Naive thymus-derived CD4-positive, alpha-beta T cell (primary cell): ENCODE data around the gene ARHGAP23. TPM values are rescaled to one million over a fixed set of nuclear protein-coding genes. Genes with fewer than 3 reads are reported as not detected.

Source experiments
- ATAC-seq: fragments of 150-1000 bp; cut with Tn5 transposase; 2 replicates; pipeline ENCODE4 v1.10.0; 2021; ENCODE audit warnings: mild to moderate bottlenecking, moderate library complexity
- CTCF ChIA-PET: fragments of 350-600 bp; sonication (Branson Sonifier 250); formaldehyde crosslinking; loops from one replicate; lab custom pipeline; 2021; ENCODE audit warnings: antibody characterized with exemption; lab: Charles Lee
- POLR2A ChIA-PET: fragments of 350-600 bp; sonication (Branson Sonifier 250); formaldehyde crosslinking; loops from one replicate; lab custom pipeline; 2021; ENCODE audit warnings: antibody characterized with exemption, inconsistent platforms; lab: Charles Lee
- DNase-seq, 9 donors: peaks; one replicate each; pipeline versions ENCODE4 v3.0.0 to v3.0.0-alpha.2; 2020 to 2022; ENCODE audit warnings: mixed read lengths in 1 of 9
- H3K27ac ChIP-seq: one replicate; pipeline ENCODE4 v1.7.0; 2013; ENCODE audit warnings: mild to moderate bottlenecking, low read depth, low read length, moderate library complexity
- H3K27me3 ChIP-seq, 2 donors: one replicate each; pipeline ENCODE4 v1.7.0; 2013; ENCODE audit warnings: low read length in 2 of 2, mild to moderate bottlenecking in 2 of 2, moderate library complexity in 2 of 2; ENCODE audit not compliant: control insufficient read depth in 2 of 2, insufficient read depth in 2 of 2
- H3K36me3 ChIP-seq, 3 experiments: 1 replicate in 2 of 3; 2 replicates in 1 of 3; pipeline ENCODE4 v1.7.0; 2013; ENCODE audit warnings: low read length in 3 of 3, mild to moderate bottlenecking in 3 of 3, moderate library complexity in 1 of 3; ENCODE audit not compliant: insufficient read depth in 3 of 3, control insufficient read depth in 2 of 3
- H3K4me1 ChIP-seq, 2 donors: one replicate each; pipeline ENCODE4 v1.7.0; 2013; ENCODE audit warnings: low read length in 2 of 2, mild to moderate bottlenecking in 2 of 2, moderate library complexity in 1 of 2; ENCODE audit not compliant: control insufficient read depth in 2 of 2, insufficient read depth in 2 of 2
- H3K4me3 ChIP-seq: 2 replicates; pipeline ENCODE4 v1.7.0; 2013; ENCODE audit warnings: mild to moderate bottlenecking, low read length
- H3K9me3 ChIP-seq, 3 experiments: 1 replicate in 2 of 3; 2 replicates in 1 of 3; pipeline ENCODE4 v1.7.0; 2013; ENCODE audit warnings: low read length in 3 of 3; ENCODE audit not compliant: control insufficient read depth in 2 of 3
- H3K27ac Mint-ChIP-seq, 9 donors: one replicate each; pipeline ENCODE4 v1.8.0; 2020 to 2022; ENCODE audit warnings: mixed read lengths in 9 of 9, mild to moderate bottlenecking in 8 of 9, moderate library complexity in 5 of 9, inconsistent platforms in 2 of 9
- H3K27me3 Mint-ChIP-seq, 5 donors: one replicate each; pipeline ENCODE4 v1.8.0; 2021 to 2022; ENCODE audit warnings: mixed read lengths in 5 of 5, mild to moderate bottlenecking in 1 of 5
- H3K36me3 Mint-ChIP-seq, 5 donors: one replicate each; pipeline ENCODE4 v1.8.0; 2020 to 2022; ENCODE audit warnings: mixed read lengths in 5 of 5, mild to moderate bottlenecking in 3 of 5, inconsistent platforms in 1 of 5
- H3K4me1 Mint-ChIP-seq, 7 donors: one replicate each; pipeline ENCODE4 v1.8.0; 2020 to 2022; ENCODE audit warnings: mixed read lengths in 7 of 7, mild to moderate bottlenecking in 3 of 7, inconsistent platforms in 1 of 7
- H3K4me3 Mint-ChIP-seq, 10 donors: one replicate each; pipeline ENCODE4 v1.8.0; 2020 to 2022; ENCODE audit warnings: mild to moderate bottlenecking in 10 of 10, mixed read lengths in 10 of 10, moderate library complexity in 6 of 10, inconsistent platforms in 2 of 10
- H3K9me3 Mint-ChIP-seq, 11 donors: one replicate each; pipeline ENCODE4 v1.8.0; 2020 to 2022; ENCODE audit warnings: mixed read lengths in 11 of 11, mild to moderate bottlenecking in 4 of 11, inconsistent platforms in 1 of 11, moderate library complexity in 1 of 11
- intact Hi-C, 2 donors: fragments of 100-400 bp; cut with micrococcal nuclease; formaldehyde crosslinking; loops; one replicate each; pipeline ENCODE4 v1.15.1; 2023
- polyA plus RNA-seq, 2 donors: library from polyadenylated mRNA; unstranded; fragments of 300-500 nt; fragmentation: Illumina TruSeq; gene quantifications; one replicate each; pipeline ENCODE4 v1.2.3, GENCODE V29; 2021
- total RNA-seq, 6 experiments: library from RNA in 5 of 6; stranded (reverse) in 5 of 6; gene quantifications; 1 replicate in 5 of 6; 2 replicates in 1 of 6; pipeline ENCODE4 v1.2.3 and lab custom pipeline; 2021 to 2026

Gene ARHGAP23
- total and polyA plus RNA-seq, 7 experiments from 2014 or later: 0.24 to 1.3 (median 0.34) TPM; not detected in 4

- no peaks in the 10 kb centered on the region for H3K9me3 ChIP-seq
- peak overlapping the region in 8 of 10 donors; percentile 6 to 74 (median 50) for H3K4me3 Mint-ChIP-seq
- no peak overlapping the region for H3K27ac Mint-ChIP-seq
- no peaks in the 10 kb centered on the region for H3K36me3 ChIP-seq
- H3K36me3 Mint-ChIP-seq: no peaks in the 10 kb centered on the region
- intact Hi-C loops: no loop called here
- H3K27me3 ChIP-seq: peaks cover 2% of the 10 kb centered on the region in 2 donors
- no peak for DNase-seq
- H3K27ac ChIP-seq: no peak overlapping the region
- ATAC-seq: no peak
- no peak overlapping the region for H3K4me3 ChIP-seq
- H3K9me3 Mint-ChIP-seq: no peaks in the 10 kb centered on the region
- H3K4me1 ChIP-seq: no peaks in the 10 kb centered on the region
- H3K27me3 Mint-ChIP-seq: peaks cover 34 to 62% (median 58%) of the 10 kb centered on the region in 5 donors
- ChIA-PET POLR2A (no interaction called here), CTCF (interaction anchor here (0.5 to 1.0 kb wide), 3 partner anchors 71 to 1915 kb away, joined by 3 to 5 read pairs (median 4); no protein-coding TSS in a partner anchor)
- H3K4me1 Mint-ChIP-seq: peaks cover 0 to 18% (median 3%) of the 10 kb centered on the region in 7 donors
Measured at GRCh38 chr17:38419508-38419981, 8.7 kb upstream of the ARHGAP23 start.

- Histone ChIP-seq H3K27ac (no peak overlapping the region), H3K4me1 (no peaks in the 10 kb centered on the region), H3K4me3 (no peak overlapping the region), H3K9me3 (no peaks in the 10 kb centered on the region), H3K36me3 (no peaks in the 10 kb centered on the region), H3K27me3 (peaks cover 2% of the 10 kb centered on the region in 2 donors)
- CTCF ChIA-PET: no interaction called here
- Mint-ChIP-seq H3K4me3 (peak overlapping the region in 1 of 10 donors; percentile 16), H3K27me3 (peaks cover 35 to 71% (median 67%) of the 10 kb centered on the region in 5 donors), H3K36me3 (no peaks in the 10 kb centered on the region), H3K9me3 (no peaks in the 10 kb centered on the region), H3K27ac (no peak overlapping the region), H3K4me1 (peaks cover 0 to 17% (median 5%) of the 10 kb centered on the region in 7 donors)
- intact Hi-C loops: no loop called here
- POLR2A ChIA-PET: no interaction called here
- no peak for ATAC-seq
- no peak for DNase-seq
Measured at GRCh38 chr17:38420518-38420917, 7.7 kb upstream of the ARHGAP23 start.

- Mint-ChIP-seq H3K9me3 (no peaks in the 10 kb centered on the region), H3K27ac (no peak overlapping the region), H3K4me1 (peaks cover 0 to 17% (median 5%) of the 10 kb centered on the region in 7 donors), H3K4me3 (no peak overlapping the region), H3K27me3 (peaks cover 35 to 72% (median 69%) of the 10 kb centered on the region in 5 donors), H3K36me3 (no peaks in the 10 kb centered on the region)
- ChIA-PET POLR2A (no interaction called here), CTCF (interaction anchor here (1.1 kb wide), 1 partner anchor 101 kb away, joined by 3 read pairs; no protein-coding TSS in a partner anchor)
- Histone ChIP-seq H3K27me3 (peaks cover 2 to 7% of the 10 kb centered on the region in 2 donors), H3K4me3 (no peak overlapping the region), H3K4me1 (no peaks in the 10 kb centered on the region), H3K36me3 (no peaks in the 10 kb centered on the region), H3K27ac (no peak overlapping the region), H3K9me3 (no peaks in the 10 kb centered on the region)
- no peak for ATAC-seq
- no peak for DNase-seq
- intact Hi-C loops: no loop called here
Measured at GRCh38 chr17:38421171-38421841, 7.0 kb upstream of the ARHGAP23 start.

- Mint-ChIP-seq H3K4me3 (no peak overlapping the region), H3K9me3 (no peaks in the 10 kb centered on the region), H3K36me3 (no peaks in the 10 kb centered on the region), H3K27ac (no peak overlapping the region), H3K27me3 (peaks cover 34 to 69% (median 61%) of the 10 kb centered on the region in 5 donors), H3K4me1 (peaks cover 0 to 20% (median 6%) of the 10 kb centered on the region in 7 donors)
- Histone ChIP-seq H3K4me3 (no peak overlapping the region), H3K36me3 (no peaks in the 10 kb centered on the region), H3K4me1 (peaks cover 0 to under 1% of the 10 kb centered on the region in 2 donors), H3K9me3 (no peaks in the 10 kb centered on the region), H3K27ac (no peak overlapping the region), H3K27me3 (peaks cover 2 to 8% of the 10 kb centered on the region in 2 donors)
- ChIA-PET CTCF (interaction anchor here (0.6 to 2.3 kb wide), 3 partner anchors 21 to 102 kb away, joined by 3 to 6 read pairs (median 3); no protein-coding TSS in a partner anchor), POLR2A (interaction anchor here (0.5 kb wide), 1 partner anchor 76 kb away, joined by 4 read pairs; no protein-coding TSS in a partner anchor)
- DNase-seq: no peak
- ATAC-seq: no peak
- intact Hi-C loops: loop anchor here in 1 of 2 donors (2.0 kb wide), 1 partner anchor 71 kb away; no protein-coding TSS in a partner anchor
Measured at GRCh38 chr17:38421871-38422827, 6.1 kb upstream of the ARHGAP23 start.

- peaks cover 0 to 9% of the 10 kb centered on the region in 2 donors for H3K27me3 ChIP-seq
- Mint-ChIP-seq H3K4me3 (peak overlapping the region in 1 of 10 donors; percentile 41), H3K27me3 (peaks cover 26 to 61% (median 54%) of the 10 kb centered on the region in 5 donors), H3K36me3 (no peaks in the 10 kb centered on the region), H3K4me1 (peaks cover 7 to 23% (median 12%) of the 10 kb centered on the region in 7 donors), H3K27ac (no peak overlapping the region), H3K9me3 (no peaks in the 10 kb centered on the region)
- H3K4me3 ChIP-seq: no peak overlapping the region
- no peak for DNase-seq
- no peaks in the 10 kb centered on the region for H3K36me3 ChIP-seq
- ChIA-PET CTCF (interaction anchor here (0.6 to 2.3 kb wide), 7 partner anchors 18 to 75 kb away, joined by 3 to 6 read pairs (median 4); no protein-coding TSS in a partner anchor), POLR2A (no interaction called here)
- ATAC-seq: no peak
- intact Hi-C loops: loop anchor here in 1 of 2 donors (2.0 kb wide), 1 partner anchor 60 kb away; no protein-coding TSS in a partner anchor
- H3K4me1 ChIP-seq: peaks cover 5 to 10% of the 10 kb centered on the region in 2 donors
- no peaks in the 10 kb centered on the region for H3K9me3 ChIP-seq
- H3K27ac ChIP-seq: no peak overlapping the region
Measured at GRCh38 chr17:38424297-38424972, 3.8 kb upstream of the ARHGAP23 start.

- Histone ChIP-seq H3K9me3 (no peaks in the 10 kb centered on the region), H3K36me3 (no peaks in the 10 kb centered on the region), H3K27me3 (peaks cover 0 to 9% of the 10 kb centered on the region in 2 donors), H3K27ac (no peak overlapping the region), H3K4me3 (no peak overlapping the region), H3K4me1 (peaks cover 5 to 10% of the 10 kb centered on the region in 2 donors)
- intact Hi-C loops: loop anchor here in 1 of 2 donors (2.0 kb wide), 1 partner anchor 60 kb away; no protein-coding TSS in a partner anchor
- H3K4me1 Mint-ChIP-seq: peaks cover 9 to 25% (median 12%) of the 10 kb centered on the region in 7 donors
- H3K4me3 Mint-ChIP-seq: no peak overlapping the region
- H3K9me3 Mint-ChIP-seq: no peaks in the 10 kb centered on the region
- H3K27me3 Mint-ChIP-seq: peaks cover 26 to 61% (median 48%) of the 10 kb centered on the region in 5 donors
- CTCF ChIA-PET: no interaction called here
- POLR2A ChIA-PET: no interaction called here
- no peaks in the 10 kb centered on the region for H3K36me3 Mint-ChIP-seq
- ATAC-seq (no peak), DNase-seq (no peak)
- no peak overlapping the region for H3K27ac Mint-ChIP-seq
Measured at GRCh38 chr17:38425031-38425430, 3.2 kb upstream of the ARHGAP23 start.
